HG03280 (cell line): ENCODE measurements around the gene HES2.
"Not testable (repeated sequence)": the region's sequence is repeated elsewhere in the genome, so short reads cannot be mapped to it uniquely, and the experiment has no call there.

Source experiments
- ATAC-seq: cut with Tn5 transposase; IDR thresholded peaks from one replicate; pipeline ENCODE4 v1.9.1; 2021; ENCODE audit warnings: mild to moderate bottlenecking, moderate library complexity; ENCODE audit not compliant: unreplicated experiment

Gene HES2, protein sequence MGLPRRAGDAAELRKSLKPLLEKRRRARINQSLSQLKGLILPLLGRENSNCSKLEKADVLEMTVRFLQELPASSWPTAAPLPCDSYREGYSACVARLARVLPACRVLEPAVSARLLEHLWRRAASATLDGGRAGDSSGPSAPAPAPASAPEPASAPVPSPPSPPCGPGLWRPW

DNA sequence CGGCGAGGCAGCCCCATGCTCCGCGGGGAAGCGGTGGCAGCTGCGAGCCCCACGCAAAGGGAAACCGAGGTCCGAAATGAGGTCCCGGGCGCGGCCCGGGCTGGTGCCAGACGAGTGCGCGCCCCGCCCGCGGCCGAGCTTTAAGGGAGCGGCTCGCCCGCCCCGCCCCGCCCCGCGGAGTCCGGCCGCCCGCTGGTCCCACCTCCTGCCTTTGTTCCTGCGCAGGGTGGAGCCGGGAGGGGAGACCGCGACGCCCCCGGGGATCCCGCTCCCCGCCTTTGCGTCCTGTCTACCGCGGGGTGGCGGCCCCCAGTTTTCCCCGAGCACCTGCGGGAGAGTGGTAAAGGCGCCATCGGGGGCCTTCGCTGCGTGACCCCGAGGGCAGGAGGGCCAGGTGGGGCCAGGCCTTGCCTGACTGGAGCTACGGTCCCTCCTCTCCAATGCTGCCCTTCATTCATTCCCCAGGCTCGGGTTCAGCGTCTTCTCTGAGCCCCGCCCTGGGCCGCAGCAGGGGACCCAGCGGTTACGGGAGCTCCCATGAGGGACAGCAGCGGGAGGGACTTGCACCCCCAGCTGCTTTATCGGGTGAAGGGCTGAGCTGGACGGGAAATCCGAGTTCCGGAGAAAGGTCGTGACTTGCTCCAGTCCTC, at the start of gene HES2:
HES2 (minus strand) TSS at position 116 of the 650 bp plus-strand sequence; CDS start at position 17, 99 bp downstream.
- no peak for ATAC-seq

DNA sequence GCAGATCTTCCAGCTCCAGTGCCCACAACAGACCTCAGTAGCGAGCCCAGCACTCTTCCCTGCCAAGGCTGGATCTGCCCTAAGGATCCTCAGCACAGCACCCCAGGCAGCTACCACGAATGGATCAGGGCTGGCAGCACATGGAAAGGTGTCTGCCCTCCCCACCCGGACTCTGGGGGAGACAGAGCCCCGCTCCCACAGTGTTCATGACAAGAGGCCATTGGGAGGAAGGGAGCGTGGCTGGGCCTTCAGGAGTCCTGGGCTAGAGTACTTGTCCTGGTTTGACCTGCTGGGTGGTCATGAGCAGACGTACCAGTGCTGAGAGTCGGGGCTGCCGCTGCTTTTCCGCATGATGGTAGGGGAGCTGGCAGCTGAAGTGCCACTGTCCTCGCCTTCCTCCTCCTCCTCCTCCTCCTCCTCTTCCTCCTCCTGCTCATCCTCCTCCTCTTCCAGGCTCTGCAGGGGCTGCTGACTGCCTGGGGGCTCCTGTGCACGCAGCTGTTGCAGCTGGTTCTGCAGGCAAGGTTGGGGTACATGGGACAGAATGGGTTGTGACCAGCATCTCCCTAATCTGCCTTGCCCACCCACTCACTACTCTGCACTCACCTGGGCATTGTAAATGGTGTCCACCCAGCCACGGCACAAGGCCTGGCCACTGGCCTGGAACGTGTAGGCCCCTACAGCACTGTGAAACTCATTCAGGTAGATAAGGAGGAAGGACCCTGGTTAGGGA, 49.2 kb upstream of the HES2 start:
- no peak for ATAC-seq

GRCh38 chr1:6467744-6468688, 48.3 kb upstream of the HES2 start:
- no peak for ATAC-seq

DNA sequence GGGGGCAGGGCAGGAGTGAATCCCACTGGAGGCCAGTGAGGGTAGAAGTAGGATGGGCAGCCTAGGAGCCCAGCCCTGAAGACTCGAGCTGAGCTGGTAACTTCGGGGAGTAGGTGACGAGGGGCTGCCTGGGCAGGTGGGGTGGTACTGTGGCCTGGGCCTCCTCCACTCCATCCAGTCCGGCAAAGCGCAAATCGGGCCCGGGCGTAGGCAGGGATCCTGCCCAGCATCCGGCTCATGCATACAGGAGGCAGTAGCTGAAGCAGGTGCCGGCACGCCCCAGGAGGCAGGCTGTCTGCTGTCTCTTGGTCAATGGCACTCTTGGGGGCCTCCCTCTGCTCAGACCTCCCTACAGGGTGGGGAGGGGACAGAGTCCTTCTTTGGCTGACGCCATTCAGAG, 47.5 kb upstream of the HES2 start:
- no peak for ATAC-seq

DNA sequence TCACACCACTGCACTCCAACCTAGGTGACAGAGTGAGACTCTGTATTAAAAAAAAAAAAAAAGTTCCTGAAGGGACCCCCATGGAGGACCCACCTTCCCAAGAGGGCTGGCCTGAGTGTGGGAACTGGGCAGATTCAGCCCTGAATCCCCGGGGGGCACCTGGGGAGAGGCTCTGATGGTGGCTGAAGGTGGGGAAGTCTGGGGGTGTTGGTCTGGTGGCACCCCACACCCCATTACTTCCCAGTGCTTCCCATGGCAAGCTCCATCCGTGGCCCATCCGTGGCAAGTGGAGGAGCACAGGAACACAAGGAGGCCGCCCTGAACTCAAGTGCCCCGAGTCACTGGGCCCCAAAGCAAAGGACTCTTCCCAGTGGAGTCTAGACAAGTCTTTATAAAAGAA, 47.0 kb upstream of the HES2 start:
- no peak for ATAC-seq

DNA sequence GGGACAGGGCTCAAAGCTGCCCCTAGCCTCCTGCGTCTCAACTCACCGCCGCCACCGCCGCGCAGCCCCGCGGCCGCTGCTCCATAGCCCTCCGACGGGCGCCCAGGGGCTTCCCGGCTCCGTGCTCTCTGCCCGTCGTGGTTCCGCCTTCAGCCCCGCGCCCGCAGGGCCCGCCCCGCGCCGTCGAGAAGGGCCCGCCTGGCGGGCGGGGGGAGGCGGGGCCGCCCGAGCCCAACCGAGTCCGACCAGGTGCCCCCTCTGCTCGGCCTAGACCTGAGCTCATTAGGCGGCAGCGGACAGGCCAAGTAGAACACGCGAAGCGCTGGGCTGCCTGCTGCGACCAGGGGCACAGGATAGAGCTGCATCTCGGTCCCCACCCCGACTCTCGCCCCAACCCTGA, 46.3 kb upstream of the HES2 start, which contains the start of gene TNFRSF25:
TNFRSF25 (minus strand) TSS at position 151 of the 400 bp plus-strand sequence; CDS start at position 85, 66 bp downstream.
- no peak for ATAC-seq

DNA sequence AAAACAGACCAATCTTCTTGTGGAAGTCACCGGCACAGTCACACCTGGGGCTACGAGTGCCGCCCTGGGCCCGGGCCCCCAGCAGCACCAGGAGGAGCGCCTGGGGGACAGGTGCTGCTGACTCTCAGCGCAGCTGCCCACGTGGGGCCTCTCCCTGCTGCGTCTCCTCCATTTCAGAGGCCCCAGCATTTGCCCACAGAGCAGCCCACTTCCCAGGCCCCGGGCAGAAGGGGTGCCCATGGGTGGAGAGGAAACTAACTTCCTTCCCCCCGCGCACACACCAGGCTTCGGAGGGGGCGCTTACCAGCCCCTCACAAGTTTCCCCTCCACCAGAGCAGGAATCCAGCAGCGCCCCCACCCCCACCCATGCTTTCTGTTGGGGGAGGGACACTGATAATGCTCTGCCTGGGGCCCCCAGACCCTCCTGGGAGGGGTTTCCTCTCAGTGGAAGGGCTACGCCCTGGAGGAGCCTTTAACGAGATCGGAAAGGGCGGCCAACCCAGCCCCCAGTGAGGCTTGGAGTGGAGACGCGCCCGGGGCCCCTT, 45.8 kb upstream of the HES2 start:
- ATAC-seq = no peak

DNA sequence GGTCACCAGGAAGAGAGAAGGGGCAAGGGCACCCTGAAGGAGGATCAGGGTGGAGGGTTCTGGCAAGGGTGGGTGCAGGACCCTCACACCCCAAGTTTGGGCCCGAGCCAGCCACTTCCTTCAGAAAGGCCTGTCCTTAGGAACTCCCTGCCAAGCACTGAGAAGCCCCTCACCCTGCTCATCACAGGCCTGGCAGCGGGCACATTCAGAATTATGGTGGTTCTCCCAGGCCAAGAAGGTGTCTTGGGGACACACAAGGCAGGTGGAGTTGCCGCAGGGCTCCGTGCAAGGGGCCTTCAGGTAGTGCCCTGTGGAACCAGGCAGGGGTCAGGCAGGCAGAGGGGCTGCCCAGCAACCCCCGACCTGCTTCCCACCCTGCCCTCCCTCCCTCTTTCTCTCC, 45.2 kb upstream of the HES2 start:
- ATAC-seq = no peak

DNA sequence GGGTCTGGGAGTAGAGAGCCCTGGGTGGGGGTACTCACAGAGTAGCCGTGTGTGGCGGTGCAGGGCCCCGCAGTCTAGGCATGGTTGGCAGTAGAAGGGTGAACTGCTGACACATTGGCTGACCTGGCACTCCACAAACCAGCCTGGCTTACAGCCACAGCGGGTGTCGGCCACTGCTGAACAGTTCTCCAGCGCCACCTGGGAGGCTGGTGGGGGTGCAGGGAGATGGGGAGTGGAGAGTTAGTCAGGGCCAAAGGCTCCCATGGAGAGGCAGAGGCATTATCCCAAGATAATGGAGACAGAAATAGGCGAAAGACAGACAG, 44.8 kb upstream of the HES2 start:
- no peak for ATAC-seq

- ATAC-seq = no peak
These were observed 43.3 kb upstream of the HES2 start for GRCh38 chr1:6463120-6463412.

DNA sequence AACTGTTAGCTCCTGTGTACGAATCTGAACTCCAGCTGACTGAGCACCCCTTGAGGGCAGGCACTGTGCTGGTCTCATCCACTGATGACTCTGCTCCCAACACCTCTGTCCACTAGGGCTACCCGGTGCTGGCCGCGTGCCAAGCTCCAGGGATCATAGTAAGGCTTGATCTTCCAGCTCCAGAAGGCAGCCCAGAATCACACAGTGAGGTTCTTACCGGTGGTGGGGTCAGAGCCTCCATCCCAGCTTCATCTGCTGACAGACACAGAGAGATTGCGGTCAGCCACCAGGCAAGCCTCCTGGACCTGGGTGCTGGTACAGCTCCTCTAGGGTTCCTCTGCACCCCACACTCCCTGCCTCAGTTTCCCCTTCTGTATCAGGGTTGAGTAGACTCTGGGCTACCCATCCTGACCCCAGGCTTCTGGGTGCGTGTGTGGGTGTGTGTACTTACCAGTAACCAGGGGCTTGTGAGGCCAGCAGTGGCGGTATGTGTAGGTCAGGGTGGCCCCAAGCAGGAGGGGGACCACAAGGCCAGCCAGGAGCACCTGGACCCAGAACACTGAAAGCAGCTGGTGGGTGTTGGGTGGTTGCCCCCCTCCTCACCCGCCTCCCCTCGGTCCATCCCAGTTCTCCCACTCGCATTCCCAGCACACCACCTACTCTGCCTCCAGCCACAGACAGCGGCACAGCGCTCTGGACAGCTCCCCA, 42.8 kb upstream of the HES2 start:
- no peak for ATAC-seq

GRCh38 chr1:6461538-6462411, 42.1 kb upstream of the HES2 start:
- ATAC-seq = no peak

DNA sequence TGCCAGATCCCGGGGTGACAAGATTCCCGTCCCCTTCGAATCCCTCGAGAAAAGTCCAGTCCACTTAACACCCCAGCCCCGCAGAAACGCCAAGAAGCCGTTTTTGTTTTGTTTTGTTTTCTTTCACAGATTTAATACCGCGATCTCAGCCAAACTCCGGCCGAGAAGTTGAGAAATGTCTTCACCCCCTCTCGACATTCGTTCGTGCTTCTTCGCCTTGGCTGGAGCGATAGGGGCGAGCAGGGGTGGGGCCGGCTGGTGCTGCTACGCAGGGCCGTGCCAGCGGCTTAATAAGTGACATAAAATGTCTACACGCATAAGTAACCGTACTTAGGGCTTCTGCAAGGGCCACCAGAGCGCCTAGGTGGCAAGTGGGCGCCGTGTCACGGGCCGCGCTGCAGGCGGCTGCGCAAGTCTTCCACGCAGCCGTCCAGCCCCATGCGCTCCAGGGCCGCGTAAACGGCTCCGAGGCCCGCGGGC, 41.4 kb upstream of the HES2 start:
- no peak for ATAC-seq

- ATAC-seq = no peak
These were observed 40.8 kb upstream of the HES2 start for GRCh38 chr1:6460301-6461050.

DNA sequence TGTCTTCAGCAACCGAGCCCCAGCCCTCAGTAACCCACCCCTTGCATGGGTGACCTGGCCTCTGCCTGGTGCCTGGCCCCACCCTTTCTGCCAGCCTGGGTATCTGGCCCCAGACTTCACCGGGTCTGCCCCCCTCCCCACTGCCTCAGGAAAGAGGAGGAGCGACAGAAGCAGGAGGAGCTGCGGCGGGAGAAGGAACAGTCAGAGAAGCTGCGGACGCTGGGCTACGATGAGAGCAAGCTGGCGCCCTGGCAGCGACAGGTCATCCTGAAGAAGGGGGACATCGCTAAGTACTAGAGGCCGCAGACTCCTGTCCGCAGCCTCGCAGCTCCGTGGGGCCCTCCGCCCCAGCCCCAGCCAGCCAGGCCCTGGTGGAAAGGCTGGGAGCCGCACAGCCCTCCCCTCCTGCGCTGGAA, 40.1 kb upstream of the HES2 start:
- ATAC-seq = no peak

DNA sequence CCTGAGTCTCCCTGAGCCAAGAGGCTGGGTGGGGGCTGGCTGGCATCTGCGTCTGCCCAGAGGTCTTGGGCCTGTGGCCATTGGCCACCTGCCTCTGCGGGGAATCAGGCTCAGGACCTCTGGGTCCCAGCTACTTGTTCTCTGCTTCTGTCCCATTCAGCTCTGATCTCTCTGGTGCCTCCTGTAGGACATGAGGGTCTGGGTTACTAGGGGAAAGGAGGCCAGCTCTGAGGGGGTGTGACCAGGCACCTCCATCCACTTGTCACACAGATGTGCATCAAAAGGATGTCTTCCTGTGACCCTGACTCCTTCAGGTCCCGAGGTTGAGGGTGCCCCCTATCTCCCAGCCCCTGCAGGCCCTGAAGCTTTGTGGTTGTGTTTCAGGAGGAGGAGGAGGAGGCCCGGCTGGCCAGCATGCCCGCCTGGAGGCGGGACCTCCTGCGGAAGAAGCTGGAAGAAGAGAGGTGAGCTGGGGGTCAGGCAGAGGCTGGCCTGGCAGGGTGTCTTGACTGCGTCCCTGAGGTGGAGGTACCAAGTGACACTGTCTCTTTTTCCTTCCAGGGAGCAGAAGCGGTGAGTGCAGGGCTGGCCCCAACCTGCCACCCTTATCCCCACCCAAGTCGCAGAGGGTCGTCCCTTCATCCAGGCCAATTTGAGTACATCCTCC, 37.2 kb upstream of the HES2 start:
- ATAC-seq = no peak

GRCh38 chr1:6455752-6456520, 36.2 kb upstream of the HES2 start:
- not testable (repeated sequence) for ATAC-seq
